Measurements from ENCODE around the gene PFKP.

DNA sequence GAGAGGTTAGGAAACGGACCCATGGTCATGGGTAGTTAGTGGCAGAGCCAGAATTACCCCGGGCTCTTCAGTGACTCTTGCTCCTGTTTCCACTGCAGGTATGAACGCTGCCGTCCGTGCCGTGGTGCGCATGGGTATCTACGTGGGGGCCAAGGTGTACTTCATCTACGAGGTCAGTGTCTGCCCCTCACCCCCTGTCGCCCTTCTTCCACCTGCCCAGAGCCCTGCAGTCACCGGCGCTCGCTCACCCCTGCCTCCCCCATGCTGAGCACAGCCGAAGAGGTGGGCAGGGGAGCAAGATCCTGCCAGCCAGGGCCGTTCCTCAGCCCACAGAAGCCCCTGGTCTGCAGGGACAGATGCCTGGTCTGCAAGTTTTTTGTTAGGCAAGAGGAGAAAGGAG is 14.9 kb downstream of the PFKP start:
- TF ChIP-seq, protein P1, sequence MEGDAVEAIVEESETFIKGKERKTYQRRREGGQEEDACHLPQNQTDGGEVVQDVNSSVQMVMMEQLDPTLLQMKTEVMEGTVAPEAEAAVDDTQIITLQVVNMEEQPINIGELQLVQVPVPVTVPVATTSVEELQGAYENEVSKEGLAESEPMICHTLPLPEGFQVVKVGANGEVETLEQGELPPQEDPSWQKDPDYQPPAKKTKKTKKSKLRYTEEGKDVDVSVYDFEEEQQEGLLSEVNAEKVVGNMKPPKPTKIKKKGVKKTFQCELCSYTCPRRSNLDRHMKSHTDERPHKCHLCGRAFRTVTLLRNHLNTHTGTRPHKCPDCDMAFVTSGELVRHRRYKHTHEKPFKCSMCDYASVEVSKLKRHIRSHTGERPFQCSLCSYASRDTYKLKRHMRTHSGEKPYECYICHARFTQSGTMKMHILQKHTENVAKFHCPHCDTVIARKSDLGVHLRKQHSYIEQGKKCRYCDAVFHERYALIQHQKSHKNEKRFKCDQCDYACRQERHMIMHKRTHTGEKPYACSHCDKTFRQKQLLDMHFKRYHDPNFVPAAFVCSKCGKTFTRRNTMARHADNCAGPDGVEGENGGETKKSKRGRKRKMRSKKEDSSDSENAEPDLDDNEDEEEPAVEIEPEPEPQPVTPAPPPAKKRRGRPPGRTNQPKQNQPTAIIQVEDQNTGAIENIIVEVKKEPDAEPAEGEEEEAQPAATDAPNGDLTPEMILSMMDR (IDR thresholded peaks at IDR 0.05; ENCODE audit: low read depth, low read length) = no peak
- TF ChIP-seq POLR2A (IDR thresholded peaks at IDR 0.05; ENCODE audit: extremely low read depth, insufficient read length) = no peak
- TF ChIP-seq, protein P2, sequence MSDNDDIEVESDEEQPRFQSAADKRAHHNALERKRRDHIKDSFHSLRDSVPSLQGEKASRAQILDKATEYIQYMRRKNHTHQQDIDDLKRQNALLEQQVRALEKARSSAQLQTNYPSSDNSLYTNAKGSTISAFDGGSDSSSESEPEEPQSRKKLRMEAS (IDR thresholded peaks at IDR 0.05; ENCODE audit: low read depth, low read length) = no peak
- TF ChIP-seq MYC (IDR thresholded peaks at IDR 0.05; ENCODE audit: low read depth, low read length) = no peak

Measured in NB4 (cell line).